ENCODE data around the gene ZMAT2. TPM values are rescaled to one million over a fixed set of nuclear protein-coding genes. Genes with fewer than 3 reads are reported as not detected.
"Not testable (repeated sequence)": the region's sequence is repeated elsewhere in the genome, so short reads cannot be mapped to it uniquely, and the experiment has no call there.

The ZMAT2 gene, protein sequence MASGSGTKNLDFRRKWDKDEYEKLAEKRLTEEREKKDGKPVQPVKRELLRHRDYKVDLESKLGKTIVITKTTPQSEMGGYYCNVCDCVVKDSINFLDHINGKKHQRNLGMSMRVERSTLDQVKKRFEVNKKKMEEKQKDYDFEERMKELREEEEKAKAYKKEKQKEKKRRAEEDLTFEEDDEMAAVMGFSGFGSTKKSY
- 10 to 100 TPM; 50.9 to 72.1 TPM for total RNA-seq

DNA sequence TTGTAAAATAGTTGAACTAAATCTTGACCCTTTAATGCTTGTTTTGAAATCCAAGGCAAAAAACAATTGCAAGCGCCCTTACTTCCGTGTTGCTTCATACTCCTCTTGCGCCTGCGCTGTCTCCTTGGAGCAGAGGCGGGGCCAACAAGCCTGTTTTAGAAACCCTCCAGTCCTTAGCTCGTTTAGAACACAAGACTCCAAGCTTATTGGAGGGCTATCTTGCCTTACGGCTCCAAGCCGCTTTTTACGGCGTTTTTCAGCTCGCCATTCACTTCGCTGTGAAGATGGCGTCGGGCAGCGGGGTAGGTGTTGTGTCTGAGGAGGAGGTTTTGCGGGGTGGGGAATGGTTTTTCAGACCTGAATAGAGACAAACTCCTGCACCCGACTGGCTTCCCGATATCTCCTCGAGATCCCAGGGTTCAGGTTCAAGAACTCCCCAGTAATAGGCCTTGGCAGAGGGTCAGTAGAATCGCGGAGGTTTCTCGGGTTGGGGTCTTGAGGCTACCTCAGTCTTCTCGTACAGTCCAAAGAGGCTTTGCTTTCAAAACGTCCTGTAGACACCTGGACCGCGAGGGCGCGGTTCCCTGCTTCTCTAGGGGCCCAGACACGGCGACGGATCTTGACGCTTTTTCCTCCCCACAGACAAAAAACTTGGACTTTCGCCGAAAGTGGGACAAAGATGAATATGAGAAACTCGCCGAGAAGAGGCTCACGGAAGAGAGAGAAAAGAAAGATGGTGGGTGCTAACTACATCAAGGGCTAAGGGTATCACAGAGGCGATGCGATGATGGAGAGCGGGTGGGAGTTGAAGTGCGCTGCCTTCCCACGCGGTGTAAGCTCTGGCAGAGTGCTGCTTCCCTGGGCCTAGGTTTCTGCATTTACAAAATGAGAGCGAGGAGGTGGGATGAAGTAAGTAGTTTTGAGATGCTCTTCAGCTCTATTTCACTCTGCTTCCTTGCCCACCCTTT is at the start of gene ZMAT2:
ZMAT2 (plus strand) TSS at position 271 of the 968 bp plus-strand sequence; CDS start at position 285, 14 bp downstream.
- ATAC-seq = peak; percentile 97 to 99
- Mint-ChIP-seq H3K9me3 (no peaks in the 10 kb centered on the region), H3K36me3 (peaks cover 34 to 38% of the 10 kb centered on the region in 2 donors), H3K27ac (peak within 1 kb of the TSS; percentile 96 to 99)
- peak; percentile 84 to 90 for DNase-seq (ENCODE audit: low spot score in 2 of 2)

DNA sequence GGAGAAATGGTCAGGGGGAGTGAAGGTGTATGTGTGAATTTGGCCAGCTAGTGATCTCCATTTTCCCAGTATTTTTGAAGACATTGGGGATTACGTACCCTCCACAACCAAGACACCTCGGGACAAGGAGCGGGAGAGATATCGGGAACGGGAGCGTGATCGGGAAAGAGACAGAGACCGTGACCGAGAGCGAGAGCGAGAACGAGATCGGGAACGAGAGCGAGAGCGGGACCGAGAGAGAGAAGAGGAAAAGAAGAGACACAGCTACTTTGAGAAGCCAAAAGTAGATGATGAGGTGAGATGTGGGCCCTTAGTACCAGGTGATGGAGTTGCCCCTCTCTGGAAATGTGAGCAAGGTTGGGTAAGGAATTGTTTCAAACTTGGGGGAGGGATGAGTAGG is 41.4 kb upstream of the ZMAT2 start:
- ATAC-seq = no peak
- H3K9me3 Mint-ChIP-seq = no peaks in the 10 kb centered on the region
- peak overlapping the region; percentile 55 to 74 for H3K27ac Mint-ChIP-seq
- DNase-seq (ENCODE audit: low spot score in 2 of 2) = no peak
- peaks cover 12 to 33% of the 10 kb centered on the region in 2 donors for H3K36me3 Mint-ChIP-seq

DNA sequence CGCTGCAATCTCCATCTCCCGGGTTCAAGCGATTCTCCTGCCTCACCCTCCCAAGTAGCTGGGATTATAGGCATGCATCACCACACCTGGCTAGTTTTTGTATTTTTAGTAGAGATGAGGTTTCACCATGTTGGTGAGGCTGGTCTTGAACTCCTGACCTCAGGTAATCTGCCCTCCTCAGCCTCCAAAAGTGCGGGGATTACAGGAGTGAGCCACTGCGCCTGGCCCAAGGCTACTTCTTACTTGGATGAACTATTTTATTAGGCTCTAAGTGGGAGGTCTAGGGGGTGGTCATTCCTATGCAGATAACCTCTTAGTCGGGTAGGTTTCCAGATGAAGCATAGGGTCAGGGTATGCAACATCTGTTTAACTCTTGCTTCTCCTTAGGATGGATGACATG is 39.9 kb upstream of the ZMAT2 start:
- not testable (repeated sequence) for DNase-seq (ENCODE audit: low spot score in 2 of 2); H3K9me3 Mint-ChIP-seq; H3K27ac Mint-ChIP-seq; ATAC-seq
- peaks cover 21 to 42% of the 10 kb centered on the region in 2 donors for H3K36me3 Mint-ChIP-seq

DNA sequence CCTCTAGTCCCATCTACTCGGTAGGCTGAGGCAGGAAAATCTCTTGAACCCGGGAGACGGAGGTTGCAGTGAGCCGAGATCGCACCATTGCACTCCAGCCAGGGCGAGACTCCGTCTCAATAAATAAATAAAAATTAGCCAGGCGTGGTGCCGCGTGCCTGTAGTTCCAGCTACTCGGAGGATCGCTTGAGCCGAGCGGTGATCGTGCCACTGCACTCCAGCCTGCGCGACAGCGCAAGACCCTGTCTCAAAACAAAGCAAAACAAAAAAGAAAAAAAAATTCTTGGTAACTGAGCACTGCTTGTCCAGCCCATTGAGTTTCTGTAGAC is 36.3 kb upstream of the ZMAT2 start:
- Mint-ChIP-seq H3K27ac (peak overlapping the region; percentile 95 to 99), H3K36me3 (peaks cover 38 to 54% of the 10 kb centered on the region in 2 donors), H3K9me3 (peaks cover 0 to 4% of the 10 kb centered on the region in 2 donors)
- DNase-seq (ENCODE audit: low spot score in 2 of 2) = no peak
- ATAC-seq = no peak

DNA sequence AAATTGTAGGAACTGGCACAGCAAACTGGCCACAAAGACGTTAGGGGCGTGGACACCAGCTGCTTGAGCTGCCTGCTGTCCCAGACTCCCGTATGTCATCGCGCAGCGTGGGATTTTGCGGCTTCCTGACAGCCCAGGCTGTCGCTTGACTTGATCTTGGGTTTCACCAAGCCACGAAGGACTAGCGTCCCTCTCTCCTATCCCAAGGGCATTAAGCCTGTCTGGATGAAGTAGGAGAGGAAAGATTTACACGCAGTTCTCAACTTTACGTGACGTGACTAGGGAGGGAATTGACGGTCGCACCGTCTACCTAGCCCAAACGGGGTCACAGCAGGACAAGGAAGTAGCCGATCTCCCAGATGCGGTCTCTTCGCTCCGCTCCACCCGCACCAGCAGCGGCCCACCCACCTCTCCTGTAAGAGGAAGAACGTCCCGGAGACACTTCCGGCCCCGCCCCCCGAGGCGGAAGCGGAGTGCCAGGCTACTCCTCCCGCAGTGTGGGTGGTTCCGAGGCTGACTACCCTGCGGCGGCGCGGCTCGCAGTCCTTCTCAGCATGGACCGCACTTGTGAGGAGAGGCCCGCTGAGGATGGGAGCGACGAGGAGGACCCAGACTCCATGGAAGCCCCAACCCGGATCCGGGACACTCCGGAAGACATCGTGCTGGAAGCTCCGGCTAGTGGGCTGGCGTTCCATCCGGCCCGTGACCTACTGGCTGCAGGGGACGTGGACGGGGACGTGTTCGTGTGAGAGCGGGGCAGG is 35.7 kb upstream of the ZMAT2 start, which contains the start of gene WDR55:
WDR55 (plus strand) TSS at position 546 of the 761 bp plus-strand sequence; CDS start at position 555, 9 bp downstream.
- Mint-ChIP-seq H3K27ac (peak within 1 kb of the TSS; percentile 95 to 99), H3K36me3 (peaks cover 43 to 53% of the 10 kb centered on the region in 2 donors), H3K9me3 (peaks cover 0 to 4% of the 10 kb centered on the region in 2 donors)
- peak; percentile 97 to 98 for ATAC-seq
- peak; percentile 94 to 96 for DNase-seq (ENCODE audit: low spot score in 2 of 2)

DNA sequence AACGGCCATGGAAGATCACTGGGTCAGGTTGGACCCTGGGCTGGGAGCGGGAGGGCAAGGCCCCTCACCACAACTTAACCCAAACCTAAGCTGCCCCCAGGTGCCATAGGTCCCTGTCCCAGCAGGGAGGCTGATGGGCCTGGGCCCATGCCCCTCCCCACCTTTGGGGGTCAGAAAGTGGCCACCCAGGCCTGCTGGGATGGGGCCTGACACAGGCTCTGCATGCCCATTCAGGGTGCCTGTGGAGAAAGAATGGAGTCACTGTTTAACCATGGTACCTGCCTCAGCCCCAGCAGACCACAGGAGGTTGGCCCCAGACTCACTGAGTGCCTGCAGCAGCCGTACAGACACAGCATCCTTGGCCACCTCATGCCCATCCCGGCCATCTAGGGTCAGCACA is 29.2 kb upstream of the ZMAT2 start:
- not testable (repeated sequence) for DNase-seq (ENCODE audit: low spot score in 2 of 2); H3K9me3 Mint-ChIP-seq; H3K27ac Mint-ChIP-seq; ATAC-seq
- peaks cover 22 to 27% of the 10 kb centered on the region in 2 donors for H3K36me3 Mint-ChIP-seq

DNA sequence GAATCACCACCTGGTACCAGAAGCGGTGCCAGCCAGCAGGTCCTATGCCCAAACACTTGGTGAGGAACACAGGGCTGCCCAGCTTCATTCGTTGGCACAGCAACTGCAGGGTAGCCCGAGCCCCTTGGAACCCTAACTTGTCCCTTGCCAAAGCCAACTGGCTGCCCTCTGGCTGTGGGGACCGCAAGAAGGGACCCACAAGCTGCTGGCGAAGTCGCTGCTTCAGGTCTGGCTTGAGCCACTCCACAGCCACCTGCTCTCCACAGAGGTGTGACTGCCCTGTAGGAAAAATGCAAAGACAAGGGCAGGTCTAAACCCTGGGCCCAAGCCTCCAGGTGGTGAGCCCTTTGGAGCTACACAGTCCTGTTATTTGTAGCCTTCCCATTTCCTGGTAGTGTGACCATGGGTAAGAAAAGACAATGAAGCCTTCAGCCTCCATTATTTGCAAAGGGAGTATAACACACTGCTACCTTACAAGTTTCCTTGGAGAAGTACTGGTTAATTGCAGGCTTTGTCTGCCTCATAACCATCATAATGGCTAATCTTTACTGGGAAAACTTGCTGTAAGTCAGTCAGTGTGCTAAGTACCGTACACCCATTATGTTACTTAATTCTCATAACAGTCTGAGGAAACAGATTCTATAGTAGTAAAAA is 28.6 kb upstream of the ZMAT2 start:
- H3K27ac Mint-ChIP-seq = peak overlapping the region in 1 of 2 donors; percentile 79
- no peak for ATAC-seq
- H3K36me3 Mint-ChIP-seq = peaks cover 17 to 22% of the 10 kb centered on the region in 2 donors
- DNase-seq (ENCODE audit: low spot score in 2 of 2) = no peak
- H3K9me3 Mint-ChIP-seq = no peaks in the 10 kb centered on the region

DNA sequence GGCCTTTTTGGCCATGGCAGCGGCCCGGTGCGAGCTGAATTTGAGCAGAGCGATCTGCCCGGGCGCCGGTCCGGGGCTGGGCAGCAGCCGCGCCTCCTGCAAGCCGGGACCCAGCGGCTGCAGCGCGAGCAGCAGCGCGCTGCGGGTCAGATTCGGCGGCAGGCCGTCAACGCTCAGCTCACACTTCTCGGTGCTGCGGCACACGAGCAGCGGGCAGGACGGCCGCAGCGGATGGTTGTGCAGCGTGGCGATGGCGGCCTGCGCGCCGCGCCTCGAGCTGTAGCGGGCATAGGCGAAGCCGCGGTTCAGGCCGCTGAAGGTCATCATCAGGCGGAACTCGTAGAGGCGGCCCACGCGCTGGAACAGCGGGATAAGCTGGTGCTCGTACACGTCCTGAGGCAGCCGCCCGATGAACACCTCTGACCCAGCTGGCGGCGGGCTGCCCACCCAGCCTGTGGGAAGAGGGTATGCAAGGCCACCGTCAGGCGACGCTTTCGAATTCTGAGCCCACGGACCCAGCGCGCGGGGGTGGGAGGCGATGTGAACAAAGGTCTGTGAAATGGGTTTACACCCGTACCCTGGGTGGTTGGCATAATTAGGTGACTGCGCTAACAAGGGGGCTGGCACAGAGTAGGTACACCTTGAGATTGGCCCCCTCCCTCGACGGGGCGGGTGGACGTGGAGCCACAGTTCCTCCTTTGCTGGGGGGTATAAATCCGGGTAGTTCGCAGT is 27.6 kb upstream of the ZMAT2 start:
- no peak for DNase-seq (ENCODE audit: low spot score in 2 of 2)

DNA sequence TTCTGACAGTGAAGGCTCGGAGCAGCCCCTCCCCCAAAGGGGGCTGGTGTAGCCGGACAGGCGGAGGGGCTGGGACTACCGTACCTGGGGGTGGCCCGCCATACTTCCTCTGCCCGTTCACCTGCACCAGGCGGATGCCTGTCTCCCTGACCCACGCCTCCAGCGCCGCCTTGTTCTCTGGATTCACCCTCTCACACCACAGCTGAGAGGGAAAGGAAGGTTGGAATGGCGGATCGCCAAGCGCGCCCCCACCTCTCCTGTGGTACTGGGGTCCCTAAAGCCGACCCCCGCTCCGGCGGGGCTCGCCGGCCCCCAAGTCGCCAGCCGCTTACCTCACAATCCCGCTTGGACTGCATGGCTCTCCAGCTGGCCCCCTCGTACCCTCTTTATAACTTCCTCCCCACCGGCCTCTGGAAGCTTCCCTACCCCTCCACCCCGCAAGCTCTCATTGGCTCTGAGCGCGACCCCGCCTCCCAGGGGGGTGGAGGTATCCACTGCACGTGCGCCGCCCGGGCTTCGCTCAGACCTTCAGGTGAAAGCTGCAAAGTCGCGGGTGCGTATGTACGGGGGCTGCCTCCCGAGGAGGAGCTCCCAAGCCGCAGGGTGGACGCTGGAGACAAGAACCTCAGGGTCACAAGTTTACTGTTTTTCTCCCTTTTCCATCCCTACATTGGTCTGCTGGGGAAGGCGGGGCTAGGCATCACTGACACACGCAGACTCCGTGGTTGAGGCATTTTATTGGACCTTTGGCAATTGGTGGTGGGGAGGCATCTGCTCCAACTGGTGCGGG is 26.9 kb upstream of the ZMAT2 start, which contains the start of gene DND1:
DND1 (minus strand) TSS at position 390 of the 790 bp plus-strand sequence; CDS start at position 356, 34 bp downstream.
- DNase-seq (ENCODE audit: low spot score in 2 of 2) (no peak), ATAC-seq (peak in 1 of 2 donors; percentile 19)
- Mint-ChIP-seq H3K27ac (peak within 1 kb of the TSS; percentile 53 to 87), H3K36me3 (peaks cover under 1 to 7% of the 10 kb centered on the region in 2 donors), H3K9me3 (no peaks in the 10 kb centered on the region)

More for the DNA sequence above, 27.6 kb upstream of the ZMAT2 start:
- ATAC-seq = peak in 1 of 2 donors; percentile 51
- no peaks in the 10 kb centered on the region for H3K9me3 Mint-ChIP-seq
- H3K36me3 Mint-ChIP-seq = peaks cover 8 to 14% of the 10 kb centered on the region in 2 donors
- no peak overlapping the region for H3K27ac Mint-ChIP-seq

DNA sequence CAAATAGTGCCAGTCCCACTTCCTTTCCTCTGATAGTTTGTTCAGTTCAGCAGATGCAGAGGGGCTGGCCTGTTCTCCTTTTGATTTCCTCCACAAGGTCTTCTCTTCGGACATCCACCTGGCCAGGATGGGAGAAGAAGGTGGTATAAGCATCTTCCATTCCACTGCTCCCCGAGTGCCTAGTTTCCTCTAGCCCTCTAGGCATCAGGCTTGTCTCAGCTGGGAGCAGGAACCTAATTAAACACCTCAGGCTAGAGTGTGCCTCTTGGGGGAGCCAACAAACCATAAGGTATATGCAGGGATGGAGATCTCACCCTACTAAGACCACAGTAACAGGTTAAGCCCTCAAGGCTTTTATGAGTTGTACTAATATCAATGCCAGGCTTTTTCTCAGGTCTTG is 26.0 kb upstream of the ZMAT2 start:
- Mint-ChIP-seq H3K27ac (peak overlapping the region; percentile 53 to 87), H3K36me3 (peaks cover 0 to 3% of the 10 kb centered on the region in 2 donors), H3K9me3 (no peaks in the 10 kb centered on the region)
- no peak for ATAC-seq
- DNase-seq (ENCODE audit: low spot score in 2 of 2) = no peak

DNA sequence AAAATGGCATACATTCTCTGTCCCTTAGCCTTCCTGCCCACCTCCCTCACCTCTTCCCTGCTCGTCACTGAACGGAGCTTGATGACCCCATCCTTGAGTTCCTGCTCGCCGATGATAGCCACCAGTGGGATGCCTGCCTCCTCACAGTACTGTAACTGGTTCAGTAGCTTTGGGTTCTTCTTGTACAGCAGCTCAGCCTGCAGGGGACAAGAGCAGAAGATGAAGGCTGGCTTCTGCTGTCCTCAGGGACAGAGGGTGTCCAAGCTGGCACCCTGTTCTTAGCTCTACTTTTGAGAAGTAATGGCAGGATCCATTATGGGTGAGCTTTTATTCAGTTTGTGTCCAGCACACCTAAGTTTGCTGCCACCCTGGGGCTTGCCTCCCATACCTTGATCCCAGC is 25.6 kb upstream of the ZMAT2 start:
- Mint-ChIP-seq H3K36me3 (no peaks in the 10 kb centered on the region), H3K9me3 (no peaks in the 10 kb centered on the region), H3K27ac (peak overlapping the region in 1 of 2 donors; percentile 53)
- no peak for DNase-seq (ENCODE audit: low spot score in 2 of 2)
- peak in 1 of 2 donors; percentile 6 for ATAC-seq

DNA sequence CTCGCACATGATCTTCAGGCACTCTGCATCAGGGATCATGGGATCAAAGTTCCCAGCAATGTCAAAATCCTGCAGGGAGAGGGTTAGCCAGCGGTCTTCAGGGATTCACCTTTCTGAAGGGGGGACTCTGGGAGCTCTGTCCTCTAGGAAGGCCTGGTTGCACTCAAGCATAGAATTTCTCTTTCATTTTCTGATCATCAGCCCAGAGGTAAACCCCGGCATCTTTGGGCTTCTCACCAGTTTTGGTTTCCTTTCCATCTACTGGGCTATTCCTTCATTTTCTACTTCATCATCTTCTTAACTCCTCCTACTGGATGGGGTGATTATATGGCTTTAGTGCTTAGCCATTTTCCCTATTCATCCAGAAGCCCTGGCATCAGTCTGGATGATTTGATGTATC is 22.3 kb upstream of the ZMAT2 start:
- Mint-ChIP-seq H3K36me3 (no peaks in the 10 kb centered on the region), H3K27ac (no peak overlapping the region), H3K9me3 (no peaks in the 10 kb centered on the region)
- ATAC-seq = no peak
- DNase-seq (ENCODE audit: low spot score in 2 of 2) = no peak

DNA sequence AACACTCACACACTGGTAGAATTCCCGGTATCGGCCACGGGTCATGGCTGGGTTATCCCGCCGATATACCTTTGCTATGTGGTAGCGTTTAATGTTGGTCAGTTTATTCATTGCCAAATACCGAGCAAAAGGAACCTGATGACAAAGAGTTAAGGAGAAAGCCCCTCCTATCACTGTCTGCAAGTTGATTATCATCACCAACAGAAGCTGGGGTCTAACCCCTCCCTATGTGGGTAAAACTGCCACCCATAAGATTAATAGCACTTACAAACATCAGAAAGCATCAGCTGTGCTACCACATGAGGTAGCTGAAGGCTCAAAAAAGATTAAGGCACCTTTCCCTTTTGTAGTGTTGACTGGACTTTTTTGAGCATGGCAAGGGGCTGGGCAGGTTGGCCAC is 21.3 kb upstream of the ZMAT2 start:
- no peaks in the 10 kb centered on the region for H3K36me3 Mint-ChIP-seq
- H3K27ac Mint-ChIP-seq = no peak overlapping the region
- DNase-seq (ENCODE audit: low spot score in 2 of 2) = no peak
- H3K9me3 Mint-ChIP-seq = no peaks in the 10 kb centered on the region
- no peak for ATAC-seq

DNA sequence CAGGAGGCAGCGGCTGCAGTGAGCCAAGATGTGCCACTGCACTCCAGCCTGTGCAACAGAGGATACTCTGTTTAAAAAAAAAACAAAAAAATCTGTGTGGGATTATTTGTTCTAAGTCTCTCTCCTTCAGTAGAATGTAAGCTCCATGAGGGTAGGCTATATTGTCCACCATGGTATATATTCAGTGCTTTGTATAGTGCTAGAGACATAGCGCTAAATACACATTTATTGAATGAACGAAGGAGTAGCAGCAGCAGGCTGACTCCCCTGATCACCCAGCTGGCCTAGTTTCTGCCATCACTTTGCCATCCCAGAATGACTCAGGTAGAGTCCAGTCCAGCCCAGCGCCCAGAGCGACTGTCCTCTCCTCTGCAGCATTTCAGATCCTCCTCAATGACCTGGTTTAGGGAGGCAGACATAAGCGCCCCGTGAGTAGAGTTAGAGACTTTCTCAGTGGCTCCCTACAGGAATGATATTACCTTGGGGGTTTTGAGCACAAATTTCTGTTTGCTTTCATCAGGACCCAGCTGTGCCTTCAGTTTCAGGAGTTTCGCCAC is 9.8 kb upstream of the ZMAT2 start:
- Mint-ChIP-seq H3K27ac (peak overlapping the region; percentile 97 to 99), H3K9me3 (no peaks in the 10 kb centered on the region), H3K36me3 (peaks cover 18 to 22% of the 10 kb centered on the region in 2 donors)
- ATAC-seq = peak in 1 of 2 donors; percentile 37
- DNase-seq (ENCODE audit: low spot score in 2 of 2) = no peak
